ENCODE results near the gene CCDC174.

The CCDC174 gene

DNA sequence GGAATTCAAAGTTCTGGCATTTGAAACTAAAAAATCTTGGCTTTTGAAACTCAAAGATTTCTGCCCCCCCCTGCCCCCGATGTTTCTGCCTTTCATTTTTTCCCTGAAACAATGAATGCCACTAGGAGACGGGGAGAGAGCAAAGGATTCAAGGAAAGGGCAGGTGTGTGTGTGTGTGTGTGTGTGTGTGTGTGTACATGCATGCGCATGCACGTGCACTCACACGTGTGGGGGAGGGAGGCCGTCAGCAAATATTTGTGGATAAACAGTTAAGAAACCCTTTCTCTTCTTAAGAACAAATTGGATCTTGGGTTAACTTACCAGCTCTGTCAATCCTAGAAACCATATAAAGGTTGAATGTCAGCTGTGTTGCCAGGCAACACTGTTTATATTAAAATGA is 29.2 kb upstream of the CCDC174 start:
- no peak for DNase-seq (ENCODE audit: low spot score)
- TF ChIP-seq CTCF (IDR thresholded peaks at IDR 0.05; ENCODE audit: extremely low read depth, insufficient read depth, missing control alignments): no peak

DNA sequence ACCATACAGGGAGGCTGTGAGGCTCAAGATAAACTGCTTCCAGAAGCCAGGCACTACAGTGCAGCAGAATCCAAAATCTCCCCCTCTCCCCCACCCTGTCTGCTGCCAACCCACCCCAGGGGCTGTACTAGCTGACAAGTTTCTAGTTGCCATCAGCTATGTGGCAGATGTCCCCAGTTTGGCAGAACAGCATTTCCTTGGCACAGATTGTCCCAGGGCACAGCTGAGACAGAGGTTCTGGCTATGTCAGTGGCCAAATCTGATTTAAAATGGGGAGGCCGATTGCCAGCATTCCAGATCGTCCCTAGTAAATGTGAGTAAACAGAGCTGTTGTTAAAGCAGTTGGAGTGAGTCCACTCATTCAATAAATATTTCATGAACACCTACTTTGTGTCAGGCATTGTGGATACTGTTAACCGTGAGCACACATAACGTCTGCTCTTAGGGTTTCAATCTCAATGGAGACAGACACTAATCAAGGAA is 28.0 kb upstream of the CCDC174 start:
- no peak for TF ChIP-seq CTCF (IDR thresholded peaks at IDR 0.05; ENCODE audit: extremely low read depth, insufficient read depth, missing control alignments)
- DNase-seq (ENCODE audit: low spot score): no peak
- in situ Hi-C loops (cut with MboI; ENCODE audit: low pct_unique_long_range_greater_than_20kb, low sequenced_read_pairs, unreplicated experiment): no loop called here

More for the DNA sequence above, 29.2 kb upstream of the CCDC174 start:
- in situ Hi-C loops (cut with MboI; ENCODE audit: low pct_unique_long_range_greater_than_20kb, low sequenced_read_pairs, unreplicated experiment): no loop called here

- no peak for DNase-seq (ENCODE audit: low spot score)
- in situ Hi-C loops (cut with MboI; ENCODE audit: low pct_unique_long_range_greater_than_20kb, low sequenced_read_pairs, unreplicated experiment): no loop called here
- TF ChIP-seq CTCF (IDR thresholded peaks at IDR 0.05; ENCODE audit: extremely low read depth, insufficient read depth, missing control alignments): no peak
Measured at GRCh38 chr3:14624498-14624897, 27.1 kb upstream of the CCDC174 start.

DNA sequence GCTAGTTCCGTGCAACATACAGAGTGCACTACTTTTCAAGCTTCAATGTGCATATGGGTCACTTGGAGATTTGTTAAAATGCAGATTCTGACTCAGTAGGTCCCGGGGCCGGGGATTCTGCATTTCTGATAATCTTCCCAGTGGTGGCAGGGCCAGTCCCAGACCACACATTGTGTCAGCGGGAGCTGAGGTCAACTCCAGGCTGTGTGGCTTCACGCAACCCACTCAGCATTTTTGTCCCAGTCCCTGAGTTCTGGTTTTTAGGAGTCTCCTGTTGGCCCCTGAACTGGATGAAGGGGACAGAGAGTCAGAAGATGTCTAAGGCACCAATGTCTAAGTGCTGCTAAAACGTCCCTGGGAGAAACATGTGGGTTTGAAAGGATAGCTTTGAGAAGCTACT is 26.1 kb upstream of the CCDC174 start:
- in situ Hi-C loops (cut with MboI; ENCODE audit: low pct_unique_long_range_greater_than_20kb, low sequenced_read_pairs, unreplicated experiment): no loop called here
- no peak for TF ChIP-seq CTCF (IDR thresholded peaks at IDR 0.05; ENCODE audit: extremely low read depth, insufficient read depth, missing control alignments)
- DNase-seq (ENCODE audit: low spot score): no peak

GRCh38 chr3:14627815-14628214 is 23.7 kb upstream of the CCDC174 start:
- in situ Hi-C loops (cut with MboI; ENCODE audit: low pct_unique_long_range_greater_than_20kb, low sequenced_read_pairs, unreplicated experiment): no loop called here
- TF ChIP-seq CTCF (IDR thresholded peaks at IDR 0.05; ENCODE audit: extremely low read depth, insufficient read depth, missing control alignments): no peak
- DNase-seq (ENCODE audit: low spot score): no peak

DNA sequence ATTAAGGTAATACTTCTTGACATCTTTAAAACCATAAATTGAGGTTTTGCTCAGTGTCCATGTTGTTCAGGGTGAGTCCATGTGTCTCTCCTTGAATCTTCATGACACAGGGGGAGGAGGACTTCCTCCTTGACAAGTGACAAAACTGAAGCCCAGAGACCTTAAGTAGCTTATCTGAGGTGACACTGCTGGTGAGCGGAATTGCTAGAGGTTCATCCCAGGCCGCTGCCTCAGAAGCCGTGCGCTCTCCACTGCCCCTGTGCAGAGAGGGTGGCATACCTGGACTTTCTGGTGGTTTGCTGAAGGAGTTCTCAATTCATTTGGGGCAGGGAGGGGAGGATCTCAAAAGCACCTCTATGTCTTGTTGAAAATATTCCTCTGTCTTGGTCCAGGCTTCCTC is 23.2 kb upstream of the CCDC174 start:
- DNase-seq (ENCODE audit: low spot score): no peak
- in situ Hi-C loops (cut with MboI; ENCODE audit: low pct_unique_long_range_greater_than_20kb, low sequenced_read_pairs, unreplicated experiment): no loop called here
- TF ChIP-seq CTCF (IDR thresholded peaks at IDR 0.05; ENCODE audit: extremely low read depth, insufficient read depth, missing control alignments): no peak

All from GM13977 (cell line).